SK-N-SH (cell line): ENCODE data around the gene CADM2. TPM values are rescaled to one million over a fixed set of nuclear protein-coding genes. Genes with fewer than 3 reads are reported as not detected.

Experiments used
- CTCF ChIA-PET: fragments of 300-600, 350-600 bp; formaldehyde crosslinking; extraction: SDS; loops from one replicate; lab custom pipeline; 2021; lab: Yijun Ruan, JAX
- POLR2A ChIA-PET: fragments of 350-600 bp; sonication (Branson Sonifier 250); formaldehyde crosslinking; extraction: SDS; loops from one replicate; lab custom pipeline; 2020; ENCODE audit warnings: antibody characterized with exemption, inconsistent platforms; lab: Yijun Ruan, JAX
- DNase-seq: peaks from one replicate; pipeline ENCODE4 v3.0.0; 2012
- H2AFZ ChIP-seq: fragments of 200-600 bp; sonication (generic); 2 replicates; pipeline ENCODE4 v1.8.1; 2016; ENCODE audit warnings: antibody characterized with exemption, mild to moderate bottlenecking, low read depth
- H3F3A ChIP-seq: fragments of 200-600 bp; sonication (generic); replicated peaks from 2 replicates; pipeline ENCODE3; 2016; ENCODE audit warnings: antibody characterized with exemption, mild to moderate bottlenecking; ENCODE audit not compliant: insufficient read depth
- H3K27ac ChIP-seq, 2 experiments: fragments of 200-500 bp in 1 of 2; fragments of 200-600 bp in 1 of 2; sonication (Bioruptor generic) in 1 of 2; sonication (generic), shearing (Covaris generic) in 1 of 2; 2 replicates each; pipeline versions ENCODE4 v1.5.1 to v1.6.1; 2014 to 2016; ENCODE audit warnings: low read depth in 2 of 2, inconsistent platforms in 1 of 2, low read length in 1 of 2, mild to moderate bottlenecking in 1 of 2, mixed read lengths in 1 of 2
- H3K27me3 ChIP-seq: fragments of 200-600 bp; sonication (generic), shearing (Covaris generic); 2 replicates; pipeline ENCODE4 v1.6.1; 2016; ENCODE audit warnings: mixed run types; ENCODE audit not compliant: insufficient read depth
- H3K36me3 ChIP-seq, 2 experiments: fragments of 200-500 bp in 1 of 2; fragments of 200-600 bp in 1 of 2; sonication (Bioruptor generic) in 1 of 2; sonication (generic) in 1 of 2; replicated peaks in 1 of 2; 2 replicates each; pipeline versions ENCODE3 to v1.5.1; 2014 to 2016; ENCODE audit warnings: low read length in 1 of 2, mild to moderate bottlenecking in 1 of 2; ENCODE audit not compliant: insufficient read depth in 2 of 2, control insufficient read depth in 1 of 2
- H3K4me1 ChIP-seq, 2 experiments: fragments of 200-500 bp in 1 of 2; fragments of 200-600 bp in 1 of 2; sonication (Bioruptor generic) in 1 of 2; sonication (generic), shearing (Covaris generic) in 1 of 2; 2 replicates each; pipeline versions ENCODE4 v1.5.1 to v1.6.1; 2014 to 2016; ENCODE audit warnings: low read depth in 1 of 2, low read length in 1 of 2, mixed run types in 1 of 2; ENCODE audit not compliant: insufficient read depth in 2 of 2, control insufficient read depth in 1 of 2
- H3K4me2 ChIP-seq: fragments of 200-600 bp; sonication (generic), shearing (Covaris generic); 2 replicates; pipeline ENCODE4 v1.6.1; 2017; ENCODE audit warnings: mixed run types
- H3K4me3 ChIP-seq, 2 experiments: fragments of 200-500 bp in 1 of 2; fragments of 200-600 bp in 1 of 2; sonication (Bioruptor generic) in 1 of 2; sonication (generic), shearing (Covaris generic) in 1 of 2; 2 replicates each; pipeline versions ENCODE4 v1.5.1 to v1.8.1; 2014 to 2016; ENCODE audit warnings: low read depth in 2 of 2, inconsistent platforms in 1 of 2, low read length in 1 of 2, mild to moderate bottlenecking in 1 of 2, mixed read lengths in 1 of 2, moderate library complexity in 1 of 2
- H3K79me2 ChIP-seq: fragments of 200-600 bp; sonication (generic); 2 replicates; pipeline ENCODE4 v1.8.1; 2017; ENCODE audit warnings: mild to moderate bottlenecking; ENCODE audit not compliant: insufficient read depth
- H3K9ac ChIP-seq: fragments of 200-600 bp; sonication (generic); 2 replicates; pipeline ENCODE4 v1.6.1; 2017; ENCODE audit warnings: mixed run types
- H3K9me2 ChIP-seq: fragments of 200-600 bp; sonication (generic); 2 replicates; pipeline ENCODE4 v1.6.1; 2017; ENCODE audit warnings: mixed run types
- H3K9me3 ChIP-seq: fragments of 200-600 bp; sonication (generic); 2 replicates; pipeline ENCODE4 v1.6.1; 2017; ENCODE audit warnings: mixed run types, mild to moderate bottlenecking, moderate library complexity
- H4K20me1 ChIP-seq: fragments of 200-600 bp; sonication (generic); 2 replicates; pipeline ENCODE4 v1.6.1; 2017; ENCODE audit warnings: mild to moderate bottlenecking, mixed run types; ENCODE audit not compliant: insufficient read depth
- CHD2 ChIP-seq: fragments of 150-350 bp; IDR thresholded peaks from 2 replicates; pipeline ENCODE4 v1.6.1; 2018; ENCODE audit warnings: low read length; ENCODE audit not compliant: partially characterized antibody
- CTCF ChIP-seq: fragments of 200-600 bp; sonication (generic); IDR thresholded peaks from 2 replicates; pipeline ENCODE4 v1.6.1; 2017; ENCODE audit warnings: antibody characterized with exemption, mild to moderate bottlenecking, moderate library complexity
- ELF1 ChIP-seq: IDR thresholded peaks from 2 replicates; pipeline ENCODE4 v1.4.0; 2012
- EP300 ChIP-seq, 2 experiments: IDR thresholded peaks; 2 replicates each; pipeline versions ENCODE4 v1.4.0 to v1.6.1; 2012; ENCODE audit warnings: borderline replicate concordance in 1 of 2, low read depth in 1 of 2, low read length in 1 of 2
- EZH2phosphoT487 ChIP-seq: fragments of 200-600 bp; sonication (generic); IDR thresholded peaks from 2 replicates; pipeline ENCODE4 v1.6.1; 2017; ENCODE audit warnings: low read depth, mixed run types, mild to moderate bottlenecking, antibody characterized with exemption, moderate library complexity, borderline replicate concordance
- FOSL2 ChIP-seq: IDR thresholded peaks from 2 replicates; pipeline ENCODE4 v1.4.0; 2012; ENCODE audit warnings: low read depth, mild to moderate bottlenecking, moderate library complexity, borderline replicate concordance
- FOXM1 ChIP-seq: IDR thresholded peaks from 2 replicates; pipeline ENCODE4 v1.4.0; 2012; ENCODE audit warnings: low read depth, mild to moderate bottlenecking
- GABPA ChIP-seq: IDR thresholded peaks from 2 replicates; pipeline ENCODE4 v1.4.0; 2012; ENCODE audit warnings: low read depth, mild to moderate bottlenecking
- IRF3 ChIP-seq: fragments of 150-350 bp; IDR thresholded peaks from 2 replicates; pipeline ENCODE4 v1.6.1; 2016; ENCODE audit warnings: mild to moderate bottlenecking, low read depth, low read length
- JUND ChIP-seq: IDR thresholded peaks from 2 replicates; pipeline ENCODE4 v1.4.0; 2012
- MEF2A ChIP-seq: IDR thresholded peaks from 2 replicates; pipeline ENCODE4 v1.4.0; 2012; ENCODE audit warnings: low read depth, borderline replicate concordance
- MXI1 ChIP-seq: IDR thresholded peaks from 2 replicates; pipeline ENCODE4 v1.6.1; 2012; ENCODE audit warnings: mild to moderate bottlenecking, low read depth, low read length, improper control_type of control experiment
- NFIC ChIP-seq: IDR thresholded peaks from 2 replicates; pipeline ENCODE4 v1.4.0; 2012; ENCODE audit warnings: borderline replicate concordance
- RAD21 ChIP-seq: IDR thresholded peaks from 2 replicates; pipeline ENCODE4 v1.6.1; 2012; ENCODE audit warnings: mild to moderate bottlenecking, low read length
- RFX5 ChIP-seq: IDR thresholded peaks from 2 replicates; pipeline ENCODE4 v1.6.1; 2012; ENCODE audit warnings: mild to moderate bottlenecking, improper control_type of control experiment, low read length
- SIN3A ChIP-seq: IDR thresholded peaks from 2 replicates; pipeline ENCODE4 v1.6.1; 2012; ENCODE audit warnings: low read depth, mild to moderate bottlenecking, low read length, moderate library complexity, borderline replicate concordance
- SMC3 ChIP-seq: IDR thresholded peaks from 2 replicates; pipeline ENCODE4 v1.6.1; 2012; ENCODE audit warnings: low read depth, low read length, improper control_type of control experiment
- TAF1 ChIP-seq: IDR thresholded peaks from 2 replicates; pipeline ENCODE4 v1.6.1; 2012; ENCODE audit warnings: low read depth, mild to moderate bottlenecking, low read length, moderate library complexity, borderline replicate concordance
- TCF12 ChIP-seq: IDR thresholded peaks from 2 replicates; pipeline ENCODE4 v1.4.0; 2012
- TEAD4 ChIP-seq: IDR thresholded peaks from 2 replicates; pipeline ENCODE4 v1.4.0; 2012; ENCODE audit warnings: mild to moderate bottlenecking, borderline replicate concordance; ENCODE audit not compliant: insufficient read depth
- USF1 ChIP-seq: IDR thresholded peaks from 2 replicates; pipeline ENCODE4 v1.4.0; 2012; ENCODE audit warnings: low read depth, borderline replicate concordance
- USF2 ChIP-seq: fragments of 150-350 bp; IDR thresholded peaks from 2 replicates; pipeline ENCODE4 v1.6.1; 2017; ENCODE audit warnings: antibody characterized with exemption, low read length, low read depth, borderline replicate concordance
- ZBTB33 ChIP-seq: IDR thresholded peaks from 2 replicates; pipeline ENCODE4 v1.4.0; 2012; ENCODE audit warnings: low read depth, borderline replicate concordance
- WGBS: methylation state at CpG from one replicate; pipeline ENCODE4 v1.1.6; 2017; ENCODE audit warnings: low lambda C conversion rate; 5-methylcytosine and 5-hydroxymethylcytosine counted together
- polyA plus RNA-seq, 3 experiments: library from polyadenylated mRNA; depleted of rRNA; stranded (reverse); fragments of >200 nt; gene quantifications; 2 replicates each; pipeline ENCODE4 v1.2.3, GENCODE V29; 2012

Gene CADM2
- polyA plus RNA-seq, 1 of the 3 experiments (the other 2 are of a cell fraction) = 0.46 TPM

GRCh38 chr3:85801955-85802354 lies 843.2 kb downstream of the CADM2 start (continued):
- TF ChIP-seq USF2 = no peak
- no peak for TF ChIP-seq EP300 (IDR thresholded peaks at IDR 0.05; ENCODE audit: borderline replicate concordance in 1 of 2, low read depth in 1 of 2, low read length in 1 of 2)
- peak; percentile 12; the same call in 1 of the 2 replicates for TF ChIP-seq SMC3
- no peak for TF ChIP-seq EZH2phosphoT487
- no peak for TF ChIP-seq MEF2A
- no peak for TF ChIP-seq FOXM1
- no peak for TF ChIP-seq NFIC
- TF ChIP-seq FOSL2 = no peak
- TF ChIP-seq USF1 = no peak
- TF ChIP-seq TCF12 = no peak
- no peak for TF ChIP-seq IRF3
- no peak for TF ChIP-seq SIN3A

- Histone ChIP-seq H3K9ac (no peak overlapping the region), H3K4me3 (no peak overlapping the region), H3K4me1 (no peaks in the 10 kb centered on the region), H3K9me3 (no peaks in the 10 kb centered on the region), H3K27ac (no peak overlapping the region), H3F3A (no peaks in the 10 kb centered on the region), H3K9me2 (no peaks in the 10 kb centered on the region), H3K27me3 (peaks cover 4% of the 10 kb centered on the region; the same call in 1 of the 2 replicates), H3K79me2 (no peaks in the 10 kb centered on the region), H3K4me2 (no peak overlapping the region), H4K20me1 (no peaks in the 10 kb centered on the region), H3K36me3 (no peaks in the 10 kb centered on the region), H2AFZ (no peak overlapping the region)
- no peak for DNase-seq
- ChIA-PET CTCF (no interaction called here), POLR2A (no interaction called here)
- WGBS = 24% methylated on average over 1 of the region's 1 CpG
- TF ChIP-seq SIN3A = no peak
- no peak for TF ChIP-seq CHD2
- TF ChIP-seq ZBTB33 = no peak
- no peak for TF ChIP-seq NFIC
- TF ChIP-seq CTCF = no peak
- TF ChIP-seq IRF3 = no peak
- TF ChIP-seq EP300 (IDR thresholded peaks at IDR 0.05; ENCODE audit: borderline replicate concordance in 1 of 2, low read depth in 1 of 2, low read length in 1 of 2) = no peak
- no peak for TF ChIP-seq MXI1
- TF ChIP-seq JUND = no peak
- TF ChIP-seq RAD21 = no peak
- TF ChIP-seq GABPA = no peak
- no peak for TF ChIP-seq RFX5
- TF ChIP-seq ELF1 = no peak
- TF ChIP-seq TEAD4 = no peak
- no peak for TF ChIP-seq USF1
- no peak for TF ChIP-seq TAF1
- TF ChIP-seq FOXM1 = no peak
These were observed 850.0 kb downstream of the CADM2 start for GRCh38 chr3:85808755-85809154.
